ENCODE data around the gene TRAPPC12.
"Not testable (repeated sequence)": the region's sequence is repeated elsewhere in the genome, so short reads cannot be mapped to it uniquely, and the experiment has no call there.

The TRAPPC12 gene

DNA sequence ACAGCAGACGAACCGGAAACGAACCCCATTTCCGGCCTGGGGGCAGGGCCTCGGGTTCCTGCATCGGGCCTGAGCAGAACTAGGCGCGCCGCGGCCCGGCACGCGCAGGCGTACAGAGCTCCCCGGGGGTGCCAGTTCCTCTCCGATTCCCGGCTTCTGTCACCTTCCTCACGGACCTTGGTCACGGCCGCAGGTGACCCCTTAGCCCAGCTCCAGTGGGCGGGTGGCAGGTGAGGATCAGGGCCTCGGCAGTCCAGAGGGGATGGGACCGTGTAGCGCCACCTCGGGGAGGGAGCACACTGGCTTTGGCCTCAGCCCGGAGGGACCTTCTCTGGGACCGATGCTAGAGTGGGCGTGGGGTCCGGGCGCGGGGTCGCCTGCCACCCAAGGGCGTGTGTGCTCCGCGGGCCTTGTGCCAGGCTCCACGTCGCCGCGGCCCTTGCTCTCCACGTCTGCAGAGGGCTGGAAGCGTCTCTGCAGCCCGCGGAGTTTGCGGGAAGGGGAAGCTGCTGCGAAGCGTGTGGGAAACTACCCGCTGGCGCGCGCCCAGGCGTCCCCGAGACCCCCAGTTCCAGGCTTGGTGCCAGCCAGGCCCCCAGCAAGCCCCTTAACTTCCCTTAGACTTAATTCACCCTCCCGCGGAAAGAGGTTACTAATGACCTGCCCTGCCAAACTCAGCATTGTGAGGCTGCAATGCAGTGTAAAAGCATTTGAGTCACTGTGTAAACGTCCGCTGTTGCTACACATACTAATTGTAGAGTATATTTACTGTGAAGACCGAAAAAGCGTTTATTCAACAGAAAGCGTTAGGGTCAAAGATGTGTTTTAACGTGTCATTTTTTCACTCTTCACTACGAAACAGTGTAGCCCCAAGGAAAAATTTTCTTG is at the start of gene TRAPPC12:
TSS of gene TRAPPC12 (plus strand) at position 48 of the 888 bp plus-strand sequence. CDS start 7,930 bp downstream, outside the sequence.
- peak; percentile 90 for DNase-seq (ENCODE audit: low read depth)

- no peak for DNase-seq (ENCODE audit: low read depth)
Measured at GRCh38 chr2:3332133-3332532, 47.4 kb upstream of the TRAPPC12 start.

- no peak for DNase-seq (ENCODE audit: low read depth)
Measured at GRCh38 chr2:3334392-3335345, 44.8 kb upstream of the TRAPPC12 start.

DNA sequence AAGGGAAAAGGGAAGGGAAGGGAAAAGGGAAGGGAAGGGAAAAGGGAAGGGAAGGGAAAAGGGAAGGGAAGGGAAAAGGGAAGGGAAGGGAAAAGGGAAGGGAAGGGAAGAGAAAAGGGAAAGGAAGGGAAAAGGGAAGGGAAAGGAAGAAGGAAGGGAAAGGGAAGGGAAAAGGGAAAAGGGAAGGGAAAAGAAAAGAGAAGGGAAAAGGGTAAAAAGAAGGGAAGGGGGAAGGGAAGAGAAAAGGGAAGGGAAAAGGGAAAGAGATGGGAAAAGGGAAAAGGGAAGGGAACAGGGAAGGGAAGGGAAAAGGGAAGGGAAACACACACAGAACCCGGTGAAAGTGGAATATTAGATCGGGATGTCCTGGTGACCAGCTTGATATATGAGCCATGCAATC is 42.6 kb upstream of the TRAPPC12 start:
- no peak for DNase-seq (ENCODE audit: low read depth)

DNA sequence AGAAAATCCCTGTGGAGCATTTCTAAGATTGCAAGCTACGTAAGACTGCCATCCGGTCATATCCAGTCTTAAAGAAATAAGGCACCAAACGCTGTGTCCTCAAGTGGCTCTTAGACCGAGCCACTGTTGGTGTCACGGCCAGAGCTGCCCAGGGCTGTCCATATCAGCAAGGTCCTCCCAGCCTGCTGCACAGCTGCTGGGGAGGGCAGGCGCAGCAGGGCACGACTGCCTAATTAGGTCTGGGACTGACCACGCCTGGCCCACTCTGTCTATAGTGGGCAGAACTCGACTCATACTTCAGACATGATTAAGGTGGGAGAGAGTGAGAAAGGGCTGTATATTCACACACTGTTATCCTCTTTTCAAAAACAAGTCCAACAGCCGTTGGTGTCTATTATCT is 41.2 kb upstream of the TRAPPC12 start:
- DNase-seq (ENCODE audit: low read depth) = no peak

DNA sequence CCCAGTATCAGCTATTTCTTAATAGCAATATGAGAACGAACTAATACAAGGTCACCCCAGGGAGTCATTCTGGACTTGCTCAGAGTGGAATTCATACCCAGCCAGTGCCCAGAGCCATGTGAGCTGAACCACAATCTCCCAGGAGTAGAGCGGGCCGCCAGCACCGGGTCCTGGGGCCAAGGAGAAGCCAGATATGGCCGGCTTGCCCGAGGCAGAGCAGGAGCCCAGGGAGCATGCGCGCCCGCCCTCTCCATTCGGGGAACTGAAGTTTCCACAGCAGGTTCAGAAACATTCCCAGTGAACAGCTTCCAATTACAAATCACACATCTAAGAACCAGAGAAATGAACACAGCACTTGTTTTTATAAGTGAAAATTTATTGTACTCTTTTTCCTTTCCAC is 39.4 kb upstream of the TRAPPC12 start:
- no peak for DNase-seq (ENCODE audit: low read depth)

DNA sequence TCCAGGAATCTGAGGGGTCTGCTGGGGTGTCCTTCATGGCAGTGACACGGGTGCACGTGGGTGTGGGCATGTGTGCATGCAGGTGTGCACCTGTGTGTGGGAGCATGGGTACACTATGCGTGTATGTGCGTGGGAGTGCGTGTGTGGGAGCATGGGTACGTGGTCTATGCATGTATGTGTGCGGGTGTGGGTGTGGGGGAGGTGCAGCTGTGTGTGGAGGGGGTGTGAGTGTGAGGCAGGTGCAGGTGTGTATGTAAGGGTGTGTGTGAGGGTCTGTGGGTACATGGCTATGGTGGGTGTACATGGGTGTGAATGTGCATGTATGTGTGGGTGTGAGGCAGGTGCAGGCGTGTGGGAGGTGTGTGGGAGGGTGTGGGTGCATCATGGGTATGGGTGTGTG is 38.2 kb upstream of the TRAPPC12 start:
- DNase-seq (ENCODE audit: low read depth) = no peak

- DNase-seq (ENCODE audit: low read depth) = no peak
Measured at GRCh38 chr2:3342324-3342723, 37.2 kb upstream of the TRAPPC12 start.

- DNase-seq (ENCODE audit: low read depth) = no peak
Measured at GRCh38 chr2:3343012-3343411, 36.5 kb upstream of the TRAPPC12 start.

- DNase-seq (ENCODE audit: low read depth) = no peak
Measured at GRCh38 chr2:3344897-3345296, 34.6 kb upstream of the TRAPPC12 start.

- no peak for DNase-seq (ENCODE audit: low read depth)
Measured at GRCh38 chr2:3345621-3346020, 33.9 kb upstream of the TRAPPC12 start.

- DNase-seq (ENCODE audit: low read depth) = no peak
Measured at GRCh38 chr2:3348767-3349166, 30.7 kb upstream of the TRAPPC12 start.

DNA sequence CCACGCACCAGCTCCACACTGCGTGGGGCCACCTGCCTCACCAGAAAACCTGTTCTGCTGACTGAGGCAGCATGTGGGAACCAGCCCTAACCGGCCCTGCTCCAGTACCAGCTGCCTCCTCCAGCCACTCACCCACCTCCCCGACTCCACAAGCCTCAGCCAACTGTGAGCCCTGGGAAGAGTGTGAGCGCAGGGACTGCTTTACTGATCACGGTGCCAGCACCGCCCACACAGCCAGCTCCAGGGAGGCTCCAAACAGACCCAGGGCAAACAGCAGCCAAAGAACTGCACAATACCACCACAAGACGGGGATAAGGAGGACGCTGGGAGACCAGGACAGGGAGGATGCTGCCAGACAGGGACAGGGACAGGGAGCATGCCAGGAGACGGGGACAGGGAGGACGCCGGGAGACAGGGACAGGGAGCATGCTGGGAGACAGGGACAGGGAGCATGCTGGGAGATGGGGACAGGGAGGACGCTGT is 30.2 kb upstream of the TRAPPC12 start:
- no peak for DNase-seq (ENCODE audit: low read depth)

DNA sequence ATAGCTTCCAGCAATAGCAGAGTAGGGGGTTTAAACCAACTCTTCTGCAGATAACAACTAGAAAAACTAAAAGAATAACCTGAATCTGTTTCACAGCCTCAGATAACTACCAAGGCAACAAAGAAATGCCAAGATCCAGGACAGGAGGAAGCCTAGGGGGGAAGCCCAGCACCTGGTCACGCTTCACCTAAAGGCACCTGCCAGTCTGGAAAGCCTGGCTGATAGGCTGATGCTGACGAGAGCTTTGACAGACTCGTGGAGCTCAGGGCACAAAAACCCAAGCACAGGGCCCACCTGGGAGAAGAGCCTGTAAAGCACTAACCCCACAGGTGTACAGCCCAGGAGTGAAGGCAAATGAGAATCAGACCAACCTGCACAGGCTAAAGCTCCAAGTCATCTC is 24.5 kb upstream of the TRAPPC12 start:
- DNase-seq (ENCODE audit: low read depth) = no peak

- DNase-seq (ENCODE audit: low read depth) = no peak
Measured at GRCh38 chr2:3355951-3356569, 23.4 kb upstream of the TRAPPC12 start.

DNA sequence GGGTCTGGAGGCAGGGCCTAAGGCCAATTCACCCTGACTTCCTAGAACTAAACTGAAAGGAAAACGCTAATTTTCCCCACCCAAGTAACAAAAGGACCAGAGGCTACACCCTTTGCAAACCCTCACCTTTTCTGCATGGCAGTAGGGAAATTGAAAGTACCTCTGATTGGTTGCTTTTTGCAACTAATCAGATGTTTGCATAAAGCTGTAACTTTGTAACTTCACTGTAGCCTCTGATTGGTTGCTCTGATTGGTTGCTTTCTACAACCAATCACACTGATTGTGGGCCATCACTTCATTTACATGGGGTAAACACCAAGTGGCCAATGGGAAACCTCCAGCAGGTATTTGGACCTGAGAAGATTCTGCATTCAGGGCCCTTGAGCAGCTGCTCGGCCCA is 22.7 kb upstream of the TRAPPC12 start:
- DNase-seq (ENCODE audit: low read depth) = no peak

DNA sequence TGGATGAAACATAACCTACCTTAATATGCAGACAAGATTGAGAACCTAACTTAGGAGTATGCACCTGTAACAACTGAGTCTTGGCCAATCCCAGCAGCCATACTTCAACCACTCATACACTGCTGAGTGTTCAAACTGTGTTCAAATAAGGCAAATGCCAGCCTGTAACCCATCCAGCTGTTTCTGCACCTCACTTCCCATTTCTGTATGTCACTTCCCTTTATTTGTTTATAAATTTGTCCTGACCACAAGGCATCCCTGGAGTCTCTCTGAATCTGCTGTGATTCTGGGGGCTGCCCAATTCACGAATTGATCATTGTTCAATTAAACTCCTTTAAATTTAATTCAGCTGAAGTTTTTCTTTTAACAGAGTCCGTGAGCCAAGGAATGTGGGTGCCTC is 22.0 kb upstream of the TRAPPC12 start:
- DNase-seq (ENCODE audit: low read depth) = not testable (repeated sequence)

- no peak for DNase-seq (ENCODE audit: low read depth)
Measured at GRCh38 chr2:3357926-3358325, 21.6 kb upstream of the TRAPPC12 start.

GRCh38 chr2:3361518-3362389 is 17.7 kb upstream of the TRAPPC12 start:
- no peak for DNase-seq (ENCODE audit: low read depth)

DNA sequence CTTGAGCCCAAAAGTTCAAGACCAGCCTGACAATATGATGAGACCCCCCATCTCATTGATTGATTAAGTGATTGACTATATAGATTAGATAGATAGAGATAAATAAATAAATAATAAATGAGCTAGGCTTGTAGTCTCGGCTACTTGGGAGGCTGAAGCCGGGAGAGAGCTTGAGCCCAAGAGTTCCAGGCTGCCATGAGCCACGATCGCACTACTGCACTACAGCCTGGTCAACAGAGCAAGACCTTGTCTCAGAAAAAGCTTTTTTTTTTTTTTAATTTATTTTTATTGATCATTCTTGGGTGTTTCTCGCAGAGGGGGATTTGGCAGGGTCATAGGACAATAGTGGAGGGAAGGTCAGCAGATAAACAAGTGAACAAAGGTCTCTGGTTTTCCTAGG is 14.3 kb upstream of the TRAPPC12 start:
- no peak for DNase-seq (ENCODE audit: low read depth)

DNA sequence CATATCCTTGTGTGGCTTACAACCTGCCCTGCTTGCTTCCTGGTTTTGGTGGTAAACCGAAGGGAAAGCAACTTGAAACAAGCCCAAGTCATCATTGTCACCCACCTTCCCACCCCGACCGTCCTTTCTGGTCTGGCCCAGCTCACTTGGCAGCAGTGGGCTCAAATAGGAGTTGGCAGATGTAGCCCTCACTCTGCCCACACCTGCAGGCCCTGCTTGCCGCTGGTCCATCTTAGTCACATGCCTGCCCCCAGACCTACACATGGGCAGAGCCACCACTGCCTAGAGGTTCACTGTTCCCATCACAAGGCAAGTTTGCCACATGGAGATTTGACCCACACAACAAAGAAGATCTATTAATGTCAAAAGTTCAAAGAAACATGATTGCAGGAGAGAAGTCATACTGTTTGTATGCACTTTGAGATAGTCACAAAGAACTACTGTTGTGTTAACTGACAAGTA is 11.2 kb upstream of the TRAPPC12 start:
- DNase-seq (ENCODE audit: low read depth) = no peak

Measured in activated T-helper 9 cell treated with anti-CD3 and anti-CD28 coated beads, Interleukin-2, amount 50 U/mL, for 16 hours (primary cell).